Activated B cell treated with CpG ODN at 0.5 μM for 24 hours (primary cell): ENCODE results near the gene SLC12A5. TPM values are rescaled to one million over a fixed set of nuclear protein-coding genes. Genes with fewer than 3 reads are reported as not detected.
A peak's percentile ranks its signal among the peaks of the same experiment; 100 is the strongest.

Experiments used
- ATAC-seq: fragments of 200-7000 bp; cut with Tn5 transposase; one replicate; pipeline ENCODE4 v1.10.0; 2021; ENCODE audit warnings: low read depth, mild to moderate bottlenecking, moderate library complexity
- CTCF ChIA-PET: fragments of 350-600 bp; sonication (Branson Sonifier 250); formaldehyde crosslinking; loops from one replicate; lab custom pipeline; 2021; ENCODE audit warnings: antibody characterized with exemption; lab: Charles Lee
- POLR2A ChIA-PET: fragments of 350-600 bp; sonication (Branson Sonifier 250); formaldehyde crosslinking; loops from one replicate; lab custom pipeline; 2021; ENCODE audit warnings: antibody characterized with exemption; lab: Charles Lee
- DNase-seq: peaks from one replicate; pipeline ENCODE4 v3.0.0; 2022
- H3K27ac Mint-ChIP-seq: one replicate; pipeline ENCODE4 v1.8.0; 2020; ENCODE audit warnings: mixed read lengths
- H3K27me3 Mint-ChIP-seq: one replicate; pipeline ENCODE4 v1.8.0; 2021; ENCODE audit warnings: mixed read lengths
- H3K36me3 Mint-ChIP-seq: one replicate; pipeline ENCODE4 v1.8.0; 2021; ENCODE audit warnings: low read depth, mixed read lengths
- H3K4me1 Mint-ChIP-seq: one replicate; pipeline ENCODE4 v1.8.0; 2021; ENCODE audit warnings: mixed read lengths
- H3K4me3 Mint-ChIP-seq: one replicate; pipeline ENCODE4 v1.8.0; 2020; ENCODE audit warnings: mild to moderate bottlenecking, mixed read lengths
- H3K9me3 Mint-ChIP-seq: one replicate; pipeline ENCODE4 v1.8.0; 2020; ENCODE audit warnings: mixed read lengths
- intact Hi-C: fragments of 100-400 bp; cut with micrococcal nuclease; formaldehyde crosslinking; loops from one replicate; pipeline ENCODE4 v1.15.1; 2024
- total RNA-seq: library from RNA; stranded (reverse); gene quantifications from 2 replicates; pipeline ENCODE4 v1.2.3, GENCODE V29; 2022
- TF ChIP-seq, protein P1 (sequence below): fragments of 200-600 bp; IDR thresholded peaks from one replicate; pipeline ENCODE4 v1.8.0; 2022; ENCODE audit warnings: antibody characterized with exemption, mild to moderate bottlenecking

The SLC12A5 gene
- total RNA-seq, 1 donor from 2014 or later: not detected

DNA sequence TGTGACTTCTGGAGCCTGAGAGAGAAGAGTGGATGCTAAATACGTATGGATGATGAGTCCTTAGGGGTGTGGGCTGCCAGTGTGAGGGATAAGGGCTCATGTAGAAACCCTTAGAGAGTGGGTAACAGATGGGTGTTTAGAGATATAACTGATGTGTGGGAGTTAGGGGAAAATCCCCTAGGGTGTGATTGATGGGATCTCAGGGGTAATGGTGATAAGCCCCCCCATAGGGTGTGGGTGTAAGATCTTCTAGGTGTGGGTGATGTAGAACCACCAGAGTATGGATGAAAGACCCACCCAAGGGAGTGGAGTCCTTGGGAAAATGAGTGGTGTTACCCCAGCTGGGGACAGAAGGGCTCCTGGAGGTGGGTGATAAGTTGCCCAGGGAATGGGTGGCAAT, 26.3 kb downstream of the SLC12A5 start:
- H3K4me3 Mint-ChIP-seq: no peak overlapping the region
- DNase-seq (no peak), ATAC-seq (no peak)
- ChIA-PET CTCF (no interaction called here), POLR2A (no interaction called here)
- no peaks in the 10 kb centered on the region for H3K9me3 Mint-ChIP-seq
- intact Hi-C loops: loop anchor here (5.0 kb wide), 1 partner anchor 43 kb away; no protein-coding TSS in a partner anchor
- peaks cover 33% of the 10 kb centered on the region for H3K27me3 Mint-ChIP-seq
- H3K36me3 Mint-ChIP-seq: peaks cover 9% of the 10 kb centered on the region
- TF ChIP-seq, protein P1, sequence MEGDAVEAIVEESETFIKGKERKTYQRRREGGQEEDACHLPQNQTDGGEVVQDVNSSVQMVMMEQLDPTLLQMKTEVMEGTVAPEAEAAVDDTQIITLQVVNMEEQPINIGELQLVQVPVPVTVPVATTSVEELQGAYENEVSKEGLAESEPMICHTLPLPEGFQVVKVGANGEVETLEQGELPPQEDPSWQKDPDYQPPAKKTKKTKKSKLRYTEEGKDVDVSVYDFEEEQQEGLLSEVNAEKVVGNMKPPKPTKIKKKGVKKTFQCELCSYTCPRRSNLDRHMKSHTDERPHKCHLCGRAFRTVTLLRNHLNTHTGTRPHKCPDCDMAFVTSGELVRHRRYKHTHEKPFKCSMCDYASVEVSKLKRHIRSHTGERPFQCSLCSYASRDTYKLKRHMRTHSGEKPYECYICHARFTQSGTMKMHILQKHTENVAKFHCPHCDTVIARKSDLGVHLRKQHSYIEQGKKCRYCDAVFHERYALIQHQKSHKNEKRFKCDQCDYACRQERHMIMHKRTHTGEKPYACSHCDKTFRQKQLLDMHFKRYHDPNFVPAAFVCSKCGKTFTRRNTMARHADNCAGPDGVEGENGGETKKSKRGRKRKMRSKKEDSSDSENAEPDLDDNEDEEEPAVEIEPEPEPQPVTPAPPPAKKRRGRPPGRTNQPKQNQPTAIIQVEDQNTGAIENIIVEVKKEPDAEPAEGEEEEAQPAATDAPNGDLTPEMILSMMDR: no peak
- peaks cover 22% of the 10 kb centered on the region for H3K4me1 Mint-ChIP-seq
- no peak overlapping the region for H3K27ac Mint-ChIP-seq

DNA sequence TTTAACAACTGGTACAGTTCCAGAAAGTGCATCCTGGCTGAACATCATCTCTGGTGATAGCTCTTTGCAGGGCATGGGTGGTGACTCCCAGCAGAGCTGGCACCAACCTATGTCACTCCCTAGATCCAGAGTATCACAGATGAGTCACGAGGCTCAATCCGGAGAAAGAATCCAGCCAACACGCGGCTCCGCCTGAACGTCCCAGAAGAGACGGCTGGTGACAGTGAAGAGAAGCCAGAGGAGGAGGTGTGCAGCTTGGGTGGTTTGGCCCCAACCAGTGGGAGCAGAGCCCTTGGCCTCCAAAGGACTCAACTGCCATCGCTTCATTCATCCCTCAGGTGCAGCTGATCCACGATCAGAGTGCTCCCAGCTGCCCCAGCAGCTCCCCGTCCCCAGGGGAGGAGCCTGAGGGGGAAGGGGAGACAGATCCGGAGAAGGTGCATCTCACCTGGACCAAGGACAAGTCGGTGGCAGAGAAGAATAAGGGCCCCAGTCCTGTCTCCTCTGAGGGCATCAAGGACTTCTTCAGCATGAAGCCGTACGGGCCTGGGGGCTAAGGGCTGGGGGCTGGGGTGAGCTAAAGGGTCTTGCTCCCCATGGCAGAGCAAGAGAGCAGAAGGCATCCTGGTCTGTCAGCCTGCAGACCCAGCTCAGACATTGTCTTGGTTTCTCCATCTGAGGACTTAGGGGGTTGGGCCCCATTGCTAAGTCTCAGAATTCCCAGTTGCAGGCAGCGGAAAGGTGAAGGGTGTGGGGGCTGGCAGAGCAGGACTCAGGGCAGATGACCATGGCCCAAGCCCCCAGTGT, 27.2 kb downstream of the SLC12A5 start:
- H3K36me3 Mint-ChIP-seq: peaks cover 18% of the 10 kb centered on the region
- ChIA-PET POLR2A (no interaction called here), CTCF (interaction anchor here (1.4 kb wide), 1 partner anchor 74 kb away, joined by 3 read pairs; no protein-coding TSS in a partner anchor)
- intact Hi-C loops: loop anchor here (5.0 kb wide), 1 partner anchor 44 kb away; no protein-coding TSS in a partner anchor
- H3K4me3 Mint-ChIP-seq: no peak overlapping the region
- no peak for ATAC-seq
- H3K4me1 Mint-ChIP-seq: peaks cover 32% of the 10 kb centered on the region
- H3K27ac Mint-ChIP-seq: no peak overlapping the region
- H3K9me3 Mint-ChIP-seq: no peaks in the 10 kb centered on the region
- peaks cover 31% of the 10 kb centered on the region for H3K27me3 Mint-ChIP-seq
- TF ChIP-seq, protein P1: no peak
- DNase-seq: no peak

DNA sequence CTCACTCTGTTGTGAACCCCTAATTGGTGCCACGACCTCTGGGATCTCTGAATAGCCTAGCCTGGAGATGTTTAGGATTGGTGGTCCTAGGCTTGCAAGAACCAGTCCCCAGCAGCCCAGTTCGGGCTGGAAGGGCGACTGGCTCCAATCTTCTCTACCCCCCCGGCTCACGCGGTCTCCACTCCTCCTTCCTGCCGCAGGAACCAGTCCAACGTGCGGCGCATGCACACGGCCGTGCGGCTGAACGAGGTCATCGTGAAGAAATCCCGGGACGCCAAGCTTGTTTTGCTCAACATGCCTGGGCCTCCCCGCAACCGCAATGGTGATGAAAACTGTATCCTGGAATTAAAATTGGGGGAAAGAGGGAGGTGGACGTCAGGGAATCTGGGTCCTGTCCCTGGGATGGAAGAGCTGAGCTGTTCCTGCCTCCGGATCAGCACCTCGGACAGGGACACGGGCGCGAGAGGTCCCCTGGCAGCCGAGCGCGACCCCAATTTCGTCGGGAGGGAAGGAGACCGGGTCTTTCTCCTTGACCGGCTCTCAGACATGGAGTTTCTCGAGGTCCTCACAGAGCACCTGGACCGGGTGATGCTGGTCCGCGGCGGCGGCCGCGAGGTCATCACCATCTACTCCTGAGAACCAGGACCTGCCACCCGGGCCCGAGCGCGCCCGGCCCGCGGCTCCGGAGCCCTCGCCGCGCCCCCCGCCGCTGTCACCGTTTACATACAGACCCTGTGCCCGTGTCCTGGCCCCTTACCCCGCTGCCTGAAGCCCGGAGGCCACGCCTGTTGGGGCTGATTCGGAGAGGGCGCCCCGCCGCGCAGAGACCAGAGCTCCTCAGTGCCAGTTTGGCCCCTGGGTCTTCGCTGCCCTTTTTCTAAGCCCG, 28.2 kb downstream of the SLC12A5 start:
- ChIA-PET CTCF (interaction anchor here (1.4 kb wide), 1 partner anchor 73 kb away, joined by 3 read pairs; no protein-coding TSS in a partner anchor), POLR2A (interaction anchor here (1.2 kb wide), 1 partner anchor 62 kb away, joined by 3 read pairs; no protein-coding TSS in a partner anchor)
- TF ChIP-seq, protein P1: no peak
- no peaks in the 10 kb centered on the region for H3K9me3 Mint-ChIP-seq
- DNase-seq (no peak), ATAC-seq (no peak)
- H3K27ac Mint-ChIP-seq: no peak overlapping the region
- H3K4me1 Mint-ChIP-seq: peaks cover 41% of the 10 kb centered on the region
- peaks cover 27% of the 10 kb centered on the region for H3K36me3 Mint-ChIP-seq
- intact Hi-C loops: loop anchor here (5.0 kb wide), 1 partner anchor 45 kb away; no protein-coding TSS in a partner anchor
- no peak overlapping the region for H3K4me3 Mint-ChIP-seq
- H3K27me3 Mint-ChIP-seq: peaks cover 30% of the 10 kb centered on the region

DNA sequence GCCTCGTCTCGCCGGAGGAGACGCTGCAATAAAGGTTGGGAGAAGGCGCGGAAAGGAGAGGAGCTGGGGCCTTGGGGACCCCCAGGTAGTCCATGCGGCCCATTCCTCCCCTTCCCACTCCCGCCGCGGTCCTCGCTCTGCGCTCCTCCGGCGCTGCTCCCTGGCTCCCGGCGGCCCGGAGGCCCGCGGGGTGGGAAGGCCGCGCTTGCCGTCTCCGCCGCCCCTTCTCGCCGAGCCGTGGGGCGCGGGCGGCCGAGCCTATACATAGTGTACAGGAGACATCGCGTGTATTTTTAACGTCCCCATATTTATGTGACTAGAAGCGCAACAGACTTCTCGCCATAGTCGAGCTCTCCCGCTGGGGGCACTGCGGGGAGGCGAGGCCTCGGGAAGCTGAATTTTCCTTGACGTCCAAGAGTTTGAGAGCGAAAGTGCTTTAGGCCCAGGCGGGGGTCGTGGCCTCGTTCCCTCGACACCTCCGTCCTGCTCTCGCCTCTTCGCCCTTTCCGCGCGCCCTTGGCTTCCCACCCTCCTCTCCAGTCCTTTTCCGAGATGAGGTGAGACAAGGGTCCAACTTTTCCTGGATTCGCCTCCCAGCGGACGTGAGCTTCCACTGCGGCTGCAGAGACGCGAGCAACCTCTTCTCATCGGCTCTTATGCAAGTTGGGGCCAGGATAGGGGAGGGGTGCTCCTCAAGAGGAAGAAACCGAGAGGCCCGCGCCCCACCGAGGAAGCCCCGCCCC, 29.0 kb downstream of the SLC12A5 start:
- ATAC-seq (peak; percentile 48), DNase-seq (no peak)
- Mint-ChIP-seq H3K9me3 (no peaks in the 10 kb centered on the region), H3K4me3 (peak overlapping the region; percentile 56), H3K36me3 (peaks cover 36% of the 10 kb centered on the region), H3K4me1 (peaks cover 41% of the 10 kb centered on the region), H3K27ac (no peak overlapping the region), H3K27me3 (peaks cover 29% of the 10 kb centered on the region)
- ChIA-PET POLR2A (interaction anchor here (0.9 to 1.2 kb wide), 2 partner anchors 61 to 201 kb away, joined by 3 read pairs; partner anchors contain the start of genes ACOT8 and ZSWIM3), CTCF (interaction anchor here (0.7 kb wide), 1 partner anchor 233 kb away, joined by 3 read pairs; no protein-coding TSS in a partner anchor)
- TF ChIP-seq, protein P1: no peak
- intact Hi-C loops: loop anchor here (5.0 kb wide), 1 partner anchor 46 kb away; no protein-coding TSS in a partner anchor
